ENCODE results near the gene WDR5.

WDR5 gene

DNA sequence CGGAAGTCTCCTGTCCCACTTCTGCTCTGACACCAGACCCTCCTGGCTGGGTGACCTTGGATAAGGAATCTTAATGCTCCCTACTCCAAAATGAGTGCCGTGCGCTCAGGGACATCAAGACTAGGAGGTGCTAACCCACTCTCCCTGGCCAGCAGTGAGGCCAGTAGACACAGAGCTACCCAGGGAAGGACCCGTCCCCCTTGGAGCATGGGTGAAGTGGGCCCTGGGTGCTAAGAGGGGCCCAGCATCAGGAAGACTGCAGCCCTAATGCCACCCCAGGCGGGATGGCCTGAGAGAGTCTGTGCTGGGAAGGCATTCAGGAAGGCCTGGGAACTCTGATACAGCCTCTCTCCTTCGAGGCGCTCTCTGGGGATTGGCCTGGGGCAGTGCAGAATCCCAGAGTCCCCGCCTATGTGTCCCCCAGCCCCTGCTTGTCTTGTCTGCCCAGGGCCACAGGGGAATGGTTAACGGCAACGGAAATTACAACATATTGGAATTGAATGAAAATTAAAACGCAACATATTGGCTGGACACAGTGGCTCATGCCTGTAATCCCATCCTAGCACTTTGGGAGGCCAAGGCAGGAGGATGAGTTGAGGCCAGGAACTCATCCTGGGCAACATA lies 58.1 kb downstream of the WDR5 start:
- H3K27me3 ChIP-seq (ENCODE audit: insufficient read depth, low read depth), result peaks cover 5% of the 10 kb centered on the region; the same call in 1 of the 2 replicates
- no peaks in the 10 kb centered on the region for H3K36me3 ChIP-seq (ENCODE audit: insufficient read depth)
- TF ChIP-seq, protein P1, sequence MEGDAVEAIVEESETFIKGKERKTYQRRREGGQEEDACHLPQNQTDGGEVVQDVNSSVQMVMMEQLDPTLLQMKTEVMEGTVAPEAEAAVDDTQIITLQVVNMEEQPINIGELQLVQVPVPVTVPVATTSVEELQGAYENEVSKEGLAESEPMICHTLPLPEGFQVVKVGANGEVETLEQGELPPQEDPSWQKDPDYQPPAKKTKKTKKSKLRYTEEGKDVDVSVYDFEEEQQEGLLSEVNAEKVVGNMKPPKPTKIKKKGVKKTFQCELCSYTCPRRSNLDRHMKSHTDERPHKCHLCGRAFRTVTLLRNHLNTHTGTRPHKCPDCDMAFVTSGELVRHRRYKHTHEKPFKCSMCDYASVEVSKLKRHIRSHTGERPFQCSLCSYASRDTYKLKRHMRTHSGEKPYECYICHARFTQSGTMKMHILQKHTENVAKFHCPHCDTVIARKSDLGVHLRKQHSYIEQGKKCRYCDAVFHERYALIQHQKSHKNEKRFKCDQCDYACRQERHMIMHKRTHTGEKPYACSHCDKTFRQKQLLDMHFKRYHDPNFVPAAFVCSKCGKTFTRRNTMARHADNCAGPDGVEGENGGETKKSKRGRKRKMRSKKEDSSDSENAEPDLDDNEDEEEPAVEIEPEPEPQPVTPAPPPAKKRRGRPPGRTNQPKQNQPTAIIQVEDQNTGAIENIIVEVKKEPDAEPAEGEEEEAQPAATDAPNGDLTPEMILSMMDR (conservative IDR thresholded peaks at IDR 0.05; ENCODE audit: low read depth, low read length), result no peak
- H3K4me3 ChIP-seq (IDR thresholded peaks at IDR 0.05; ENCODE audit: insufficient read depth, low read depth, low read length), result no peak overlapping the region
- no peaks in the 10 kb centered on the region for H3K79me2 ChIP-seq (ENCODE audit: insufficient read depth, low read depth)
- no peak overlapping the region for H2AFZ ChIP-seq (ENCODE audit: low read depth)
- no peak overlapping the region for H3K9ac ChIP-seq
- H4K20me1 ChIP-seq (ENCODE audit: insufficient read depth), result no peaks in the 10 kb centered on the region
- H3K4me1 ChIP-seq (ENCODE audit: low read depth, poor library complexity, severe bottlenecking), result peaks cover 23% of the 10 kb centered on the region
- H3K4me2 ChIP-seq, result no peak overlapping the region
- no peak overlapping the region for H3K27ac ChIP-seq

DNA sequence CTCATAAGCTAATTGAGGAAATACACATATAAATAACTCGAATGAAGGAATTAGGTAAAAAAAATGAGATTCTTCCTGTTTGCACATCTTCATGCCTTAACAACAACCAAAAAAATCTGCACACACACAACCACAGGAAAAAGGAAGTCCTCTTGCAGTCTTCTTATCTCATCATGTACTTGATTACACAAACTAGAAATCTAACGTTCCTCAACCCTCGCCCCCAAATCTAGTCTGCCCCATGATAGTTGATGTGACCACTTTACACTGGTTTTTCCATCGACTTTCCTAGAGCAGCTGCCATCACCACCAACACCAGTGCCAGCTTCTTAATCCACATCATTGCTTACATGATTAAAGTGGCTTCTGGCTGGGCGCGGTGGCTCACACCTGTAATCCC lies 59.7 kb downstream of the WDR5 start:
- Histone ChIP-seq H3K9ac (no peak overlapping the region), H3K4me2 (no peak overlapping the region), H3K79me2 (ENCODE audit: insufficient read depth, low read depth) (no peaks in the 10 kb centered on the region), H3K4me3 (IDR thresholded peaks at IDR 0.05; ENCODE audit: insufficient read depth, low read depth, low read length) (no peak overlapping the region), H3K36me3 (ENCODE audit: insufficient read depth) (no peaks in the 10 kb centered on the region), H4K20me1 (ENCODE audit: insufficient read depth) (no peaks in the 10 kb centered on the region), H2AFZ (ENCODE audit: low read depth) (no peak overlapping the region), H3K4me1 (ENCODE audit: low read depth, poor library complexity, severe bottlenecking) (peaks cover 19% of the 10 kb centered on the region), H3K27ac (no peak overlapping the region), H3K27me3 (ENCODE audit: insufficient read depth, low read depth) (no peaks in the 10 kb centered on the region; the same call in 1 of the 2 replicates)
- TF ChIP-seq, protein P1 (conservative IDR thresholded peaks at IDR 0.05; ENCODE audit: low read depth, low read length), result no peak

DNA sequence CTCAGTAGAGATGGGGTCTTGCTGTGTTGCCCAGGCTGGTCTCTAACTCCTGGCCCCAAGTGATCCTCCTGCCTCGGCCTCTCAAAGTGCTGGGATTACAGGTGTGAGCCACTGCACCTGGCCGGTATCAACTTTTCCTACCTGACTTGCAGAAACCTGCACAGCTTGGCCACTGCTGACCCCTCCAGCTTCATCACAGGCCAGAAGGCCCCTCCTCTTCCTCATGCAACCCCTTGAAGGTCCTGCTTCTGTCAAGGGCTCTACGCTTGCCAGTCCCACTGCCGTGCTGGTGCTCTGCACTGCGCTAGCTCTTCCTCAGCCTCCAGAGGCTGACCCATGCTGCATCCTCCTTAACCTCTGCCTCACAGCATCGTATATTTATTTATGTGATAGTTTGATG lies 61.0 kb downstream of the WDR5 start:
- Histone ChIP-seq H3K27ac (no peak overlapping the region), H3K4me3 (IDR thresholded peaks at IDR 0.05; ENCODE audit: insufficient read depth, low read depth, low read length) (no peak overlapping the region)

DNA sequence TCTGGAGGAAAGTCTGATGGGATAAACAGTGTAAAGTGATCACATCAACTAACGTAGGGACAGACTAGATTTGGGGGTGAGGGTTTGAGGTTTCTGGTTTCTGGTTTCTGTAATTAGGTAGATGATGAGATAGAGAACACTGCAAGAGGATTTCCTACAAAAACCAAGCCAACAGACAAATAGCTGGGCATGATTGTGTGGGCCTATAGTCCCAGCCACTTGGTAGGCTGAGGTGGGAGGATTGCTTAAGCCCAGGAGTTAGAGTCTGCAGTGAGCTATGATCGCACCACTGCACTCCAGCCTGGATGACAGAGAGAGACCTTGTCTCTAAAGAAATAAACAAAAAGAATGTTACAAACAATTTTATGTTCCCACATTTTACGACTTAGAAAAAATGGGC lies 62.9 kb downstream of the WDR5 start:
- TF ChIP-seq, protein P1 (conservative IDR thresholded peaks at IDR 0.05; ENCODE audit: low read depth, low read length), result no peak
- no peak overlapping the region for H3K27ac ChIP-seq
- no peaks in the 10 kb centered on the region for H3K36me3 ChIP-seq (ENCODE audit: insufficient read depth)
- H3K4me3 ChIP-seq (IDR thresholded peaks at IDR 0.05; ENCODE audit: insufficient read depth, low read depth, low read length), result no peak overlapping the region
- H3K4me2 ChIP-seq, result no peak overlapping the region
- H3K27me3 ChIP-seq (ENCODE audit: insufficient read depth, low read depth), result no peaks in the 10 kb centered on the region
- no peaks in the 10 kb centered on the region for H4K20me1 ChIP-seq (ENCODE audit: insufficient read depth)
- H2AFZ ChIP-seq (ENCODE audit: low read depth), result no peak overlapping the region
- no peaks in the 10 kb centered on the region for H3K79me2 ChIP-seq (ENCODE audit: insufficient read depth, low read depth)
- H3K9ac ChIP-seq, result no peak overlapping the region
- peaks cover 19% of the 10 kb centered on the region for H3K4me1 ChIP-seq (ENCODE audit: low read depth, poor library complexity, severe bottlenecking)

More for the DNA sequence above, 61.0 kb downstream of the WDR5 start:
- H3K27me3 ChIP-seq (ENCODE audit: insufficient read depth, low read depth), result no peaks in the 10 kb centered on the region; the same call in 1 of the 2 replicates
- TF ChIP-seq, protein P1 (conservative IDR thresholded peaks at IDR 0.05; ENCODE audit: low read depth, low read length), result no peak
- no peak overlapping the region for H3K9ac ChIP-seq
- H3K4me1 ChIP-seq (ENCODE audit: low read depth, poor library complexity, severe bottlenecking), result peaks cover 19% of the 10 kb centered on the region
- no peak overlapping the region for H2AFZ ChIP-seq (ENCODE audit: low read depth)
- H3K36me3 ChIP-seq (ENCODE audit: insufficient read depth), result no peaks in the 10 kb centered on the region
- no peaks in the 10 kb centered on the region for H4K20me1 ChIP-seq (ENCODE audit: insufficient read depth)
- no peak overlapping the region for H3K4me2 ChIP-seq
- H3K79me2 ChIP-seq (ENCODE audit: insufficient read depth, low read depth), result no peaks in the 10 kb centered on the region

Data from KMS-11 (cell line).